Measurements from ENCODE around the gene NEMP1.

NEMP1 gene

DNA sequence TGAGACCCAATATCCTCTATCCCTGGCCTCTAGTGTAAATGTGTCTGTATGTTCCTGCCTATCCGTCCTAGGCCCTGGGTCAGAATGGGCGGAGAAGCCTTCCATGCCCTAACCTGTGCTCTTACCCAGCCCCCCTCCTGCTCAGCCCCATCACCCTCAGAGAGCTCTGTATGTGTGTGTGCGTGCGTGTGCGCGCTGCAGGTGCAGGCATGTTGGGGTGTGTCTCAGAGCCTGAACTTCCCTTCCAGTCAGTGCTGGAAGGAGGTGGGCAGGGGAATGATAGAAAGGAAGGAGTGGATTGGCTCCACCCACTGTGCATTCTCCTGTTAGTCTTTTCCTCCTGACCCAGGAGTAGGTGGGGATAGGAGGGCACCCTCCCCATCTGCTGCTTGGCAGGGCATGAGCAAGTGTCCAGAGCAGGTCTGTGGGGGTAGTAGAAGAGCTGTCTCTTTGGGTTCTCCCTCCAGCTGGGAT is 17.5 kb upstream of the NEMP1 start:
- DNase-seq (ENCODE audit: low read depth, low spot score) = no peak
- peaks cover 8% of the 10 kb centered on the region for H3K4me1 ChIP-seq (ENCODE audit: control insufficient read depth, insufficient read depth, low read length)
- no CpG with 5 or more reads among the region's 6 CpGs for WGBS (ENCODE audit: insufficient coverage, insufficient read length)
- H3K27me3 ChIP-seq (ENCODE audit: control insufficient read depth, insufficient read depth, low read length) = no peaks in the 10 kb centered on the region
- peaks cover 11% of the 10 kb centered on the region; the same call in 1 of the 2 replicates for H3K36me3 ChIP-seq (ENCODE audit: control insufficient read depth, insufficient read depth, low read length)
- H3K4me3 ChIP-seq (ENCODE audit: low read length) = no peak overlapping the region
- no peaks in the 10 kb centered on the region for H3K9me3 ChIP-seq (ENCODE audit: control insufficient read depth, insufficient read depth, low read length)
- H3K27ac ChIP-seq (ENCODE audit: low read length) = no peak overlapping the region

DNA sequence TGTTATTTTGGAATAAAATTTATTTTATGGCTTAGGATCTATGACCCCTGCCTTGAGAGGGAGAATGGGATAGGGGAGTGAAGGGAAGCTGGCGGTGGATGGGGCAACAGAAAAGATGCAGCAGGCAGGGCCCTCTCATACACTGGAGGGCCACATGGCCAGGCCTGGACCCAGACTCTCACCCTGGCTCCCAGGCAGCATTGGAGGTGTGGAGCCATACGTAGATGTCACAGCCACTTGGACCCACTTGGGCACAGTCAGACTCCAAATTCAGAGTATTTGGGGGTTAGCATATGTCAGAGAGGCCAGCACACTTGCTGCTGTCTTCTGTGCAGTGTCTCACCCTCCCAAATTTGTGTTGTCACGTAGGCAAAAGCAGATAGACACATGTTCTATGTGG is 16.8 kb upstream of the NEMP1 start:
- no peak for DNase-seq (ENCODE audit: low read depth, low spot score)
- Histone ChIP-seq H3K4me1 (ENCODE audit: control insufficient read depth, insufficient read depth, low read length) (peaks cover 8% of the 10 kb centered on the region), H3K27me3 (ENCODE audit: control insufficient read depth, insufficient read depth, low read length) (no peaks in the 10 kb centered on the region), H3K4me3 (ENCODE audit: low read length) (no peak overlapping the region), H3K36me3 (ENCODE audit: control insufficient read depth, insufficient read depth, low read length) (peaks cover 11% of the 10 kb centered on the region; the same call in 1 of the 2 replicates), H3K27ac (ENCODE audit: low read length) (no peak overlapping the region), H3K9me3 (ENCODE audit: control insufficient read depth, insufficient read depth, low read length) (no peaks in the 10 kb centered on the region)
- WGBS (ENCODE audit: insufficient coverage, insufficient read length) = no CpG with 5 or more reads among the region's 3 CpGs

DNA sequence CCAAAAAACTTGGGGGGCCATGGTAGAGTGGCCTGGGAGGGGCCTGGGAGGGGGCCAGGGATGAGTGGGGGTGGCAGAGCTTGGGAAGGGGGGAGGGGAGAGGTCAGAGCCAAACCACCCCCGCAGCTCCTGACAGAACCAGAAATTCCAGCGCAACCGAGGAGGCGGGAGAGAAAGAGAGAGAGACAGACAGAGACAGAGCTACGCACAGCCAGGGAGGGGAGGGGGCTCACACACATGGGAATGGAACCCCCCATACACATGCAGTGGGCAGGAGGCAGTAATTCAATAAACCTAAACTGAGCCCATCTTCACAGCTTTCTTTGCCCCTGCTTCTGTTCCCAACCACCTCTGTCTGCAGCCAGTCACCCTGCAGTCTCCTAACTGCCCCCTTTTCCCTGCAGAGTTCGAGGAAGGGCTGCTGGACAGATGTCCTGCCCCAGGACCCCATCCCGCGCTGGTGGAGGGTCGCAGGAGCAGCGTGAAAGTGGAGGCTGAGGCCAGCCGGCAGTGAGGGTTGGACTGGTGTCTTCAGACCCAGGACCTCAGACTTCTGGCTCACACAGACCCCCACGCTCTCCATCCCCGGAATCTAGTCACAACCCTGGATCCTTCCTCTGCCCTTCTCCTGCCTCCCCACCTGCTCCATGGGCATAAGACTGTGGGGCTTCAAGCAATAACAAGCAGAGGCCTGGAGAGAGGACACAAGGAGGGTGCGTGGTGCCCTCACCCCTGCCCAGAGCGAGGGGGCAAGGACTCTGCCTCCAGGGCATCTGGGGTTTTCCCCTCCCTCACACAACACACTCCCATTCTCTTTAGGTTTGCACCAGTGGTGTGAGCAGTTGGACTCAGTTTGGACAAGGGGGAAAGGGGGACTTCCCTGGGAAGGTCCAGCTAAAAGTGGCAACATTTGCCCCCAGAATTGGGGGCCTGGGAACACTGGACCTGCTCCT is 15.9 kb upstream of the NEMP1 start:
- WGBS (ENCODE audit: insufficient coverage, insufficient read length) = no CpG with 5 or more reads among the region's 15 CpGs
- H3K27me3 ChIP-seq (ENCODE audit: control insufficient read depth, insufficient read depth, low read length) = no peaks in the 10 kb centered on the region
- H3K9me3 ChIP-seq (ENCODE audit: control insufficient read depth, insufficient read depth, low read length) = no peaks in the 10 kb centered on the region
- no peak overlapping the region for H3K27ac ChIP-seq (ENCODE audit: low read length)
- H3K36me3 ChIP-seq (ENCODE audit: control insufficient read depth, insufficient read depth, low read length) = peaks cover 11% of the 10 kb centered on the region; the same call in 1 of the 2 replicates
- no peak for DNase-seq (ENCODE audit: low read depth, low spot score)
- peaks cover 8% of the 10 kb centered on the region for H3K4me1 ChIP-seq (ENCODE audit: control insufficient read depth, insufficient read depth, low read length)
- H3K4me3 ChIP-seq (ENCODE audit: low read length) = no peak overlapping the region

DNA sequence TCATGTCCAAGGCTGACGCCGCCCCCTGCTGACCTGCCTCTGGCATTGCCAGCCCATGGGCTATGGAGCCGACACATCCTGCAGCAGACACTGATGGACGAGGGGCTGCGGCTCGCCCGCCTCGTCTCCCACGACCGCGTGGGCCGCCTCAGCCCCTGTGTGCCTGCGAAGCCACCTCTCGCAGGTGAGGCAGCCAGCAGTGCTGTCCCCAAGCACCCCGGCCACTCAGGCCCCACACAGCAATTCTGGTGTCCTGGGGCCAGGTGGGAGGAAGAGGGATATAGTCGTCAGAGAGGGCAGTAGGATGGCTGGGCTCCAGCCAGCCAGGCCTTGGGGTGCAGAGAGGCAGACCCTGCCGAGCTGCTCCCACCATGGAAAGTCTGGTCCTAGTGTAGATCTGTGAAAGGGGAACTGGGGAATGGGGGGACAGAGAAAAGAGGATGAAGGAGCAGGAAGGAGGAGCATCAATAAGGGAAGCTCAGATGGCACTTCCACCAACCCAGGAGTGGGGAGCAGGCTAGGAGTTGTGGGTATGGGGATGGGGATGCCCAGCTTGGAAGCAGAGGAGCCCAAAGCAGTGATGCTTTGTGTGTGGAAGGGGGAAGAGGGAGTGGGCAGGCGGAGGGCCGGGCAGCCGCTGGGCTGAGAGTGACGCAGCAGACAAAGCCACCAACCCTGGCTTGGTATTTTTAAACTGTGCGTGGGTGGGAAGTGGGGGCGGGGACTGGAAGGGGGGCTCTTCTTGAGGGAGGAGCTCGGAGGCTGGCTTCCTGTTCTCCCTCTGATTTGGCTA is 15.0 kb upstream of the NEMP1 start:
- no peaks in the 10 kb centered on the region for H3K27me3 ChIP-seq (ENCODE audit: control insufficient read depth, insufficient read depth, low read length)
- H3K27ac ChIP-seq (ENCODE audit: low read length) = no peak overlapping the region
- peaks cover 8% of the 10 kb centered on the region for H3K4me1 ChIP-seq (ENCODE audit: control insufficient read depth, insufficient read depth, low read length)
- no peak for DNase-seq (ENCODE audit: low read depth, low spot score)
- no peaks in the 10 kb centered on the region for H3K9me3 ChIP-seq (ENCODE audit: control insufficient read depth, insufficient read depth, low read length)
- peaks cover 11% of the 10 kb centered on the region; the same call in 1 of the 2 replicates for H3K36me3 ChIP-seq (ENCODE audit: control insufficient read depth, insufficient read depth, low read length)
- H3K4me3 ChIP-seq (ENCODE audit: low read length) = no peak overlapping the region
- WGBS (ENCODE audit: insufficient coverage, insufficient read length) = no CpG with 5 or more reads among the region's 24 CpGs

DNA sequence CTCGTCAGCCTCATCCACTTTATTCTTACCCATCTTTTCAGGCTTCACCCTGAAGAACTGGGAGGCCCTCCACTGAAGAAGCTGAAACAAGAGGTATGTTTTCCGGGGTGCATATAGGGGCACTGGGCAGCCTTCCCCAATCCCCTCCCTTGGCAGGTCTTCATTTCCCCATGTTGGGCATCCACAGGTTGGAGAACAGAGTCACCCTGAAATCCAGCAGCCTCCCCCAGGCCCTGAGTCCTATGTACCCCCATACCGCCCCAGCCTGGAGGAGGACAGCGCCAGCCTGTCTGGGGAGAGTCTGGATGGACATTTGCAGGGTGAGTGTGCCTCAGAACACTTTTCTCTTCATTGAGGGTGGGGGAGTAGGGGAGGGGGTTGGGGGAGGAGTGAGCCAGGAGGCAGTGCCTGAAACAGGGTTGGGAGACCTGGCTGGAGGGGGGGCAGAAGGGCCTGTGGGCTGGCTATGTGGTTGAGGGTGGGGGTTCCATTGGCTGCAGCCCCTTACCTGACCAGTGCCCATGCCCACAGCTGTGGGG is 14.4 kb upstream of the NEMP1 start:
- H3K27me3 ChIP-seq (ENCODE audit: control insufficient read depth, insufficient read depth, low read length) = no peaks in the 10 kb centered on the region
- H3K9me3 ChIP-seq (ENCODE audit: control insufficient read depth, insufficient read depth, low read length) = no peaks in the 10 kb centered on the region
- H3K27ac ChIP-seq (ENCODE audit: low read length) = no peak overlapping the region
- H3K4me3 ChIP-seq (ENCODE audit: low read length) = no peak overlapping the region
- no peak for DNase-seq (ENCODE audit: low read depth, low spot score)
- H3K36me3 ChIP-seq (ENCODE audit: control insufficient read depth, insufficient read depth, low read length) = peaks cover 11% of the 10 kb centered on the region; the same call in 1 of the 2 replicates
- H3K4me1 ChIP-seq (ENCODE audit: control insufficient read depth, insufficient read depth, low read length) = peaks cover 8% of the 10 kb centered on the region
- no CpG with 5 or more reads among the region's 4 CpGs for WGBS (ENCODE audit: insufficient coverage, insufficient read length)

DNA sequence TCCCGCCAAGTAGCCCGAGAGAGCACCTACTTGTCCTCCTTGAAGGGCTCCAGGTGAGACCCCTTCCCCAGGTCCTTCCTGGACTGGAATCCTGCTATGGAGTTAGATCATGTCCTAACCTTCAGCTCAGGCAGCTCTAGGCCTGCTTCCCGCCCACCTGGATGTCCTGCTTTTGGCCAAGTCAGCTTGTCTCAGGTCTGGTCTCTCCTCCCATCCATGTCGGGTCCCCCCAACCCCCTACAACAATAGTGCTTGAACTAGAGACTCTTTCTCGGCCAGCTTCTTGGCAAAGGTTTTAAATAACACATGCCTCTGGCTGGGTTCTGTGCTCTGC is 13.9 kb upstream of the NEMP1 start:
- Histone ChIP-seq H3K4me1 (ENCODE audit: control insufficient read depth, insufficient read depth, low read length) (peaks cover 8% of the 10 kb centered on the region), H3K27ac (ENCODE audit: low read length) (no peak overlapping the region), H3K36me3 (ENCODE audit: control insufficient read depth, insufficient read depth, low read length) (peaks cover 11% of the 10 kb centered on the region; the same call in 1 of the 2 replicates), H3K9me3 (ENCODE audit: control insufficient read depth, insufficient read depth, low read length) (no peaks in the 10 kb centered on the region), H3K27me3 (ENCODE audit: control insufficient read depth, insufficient read depth, low read length) (no peaks in the 10 kb centered on the region), H3K4me3 (ENCODE audit: low read length) (no peak overlapping the region)
- DNase-seq (ENCODE audit: low read depth, low spot score) = no peak
- no CpG with 5 or more reads among the region's 5 CpGs for WGBS (ENCODE audit: insufficient coverage, insufficient read length)

DNA sequence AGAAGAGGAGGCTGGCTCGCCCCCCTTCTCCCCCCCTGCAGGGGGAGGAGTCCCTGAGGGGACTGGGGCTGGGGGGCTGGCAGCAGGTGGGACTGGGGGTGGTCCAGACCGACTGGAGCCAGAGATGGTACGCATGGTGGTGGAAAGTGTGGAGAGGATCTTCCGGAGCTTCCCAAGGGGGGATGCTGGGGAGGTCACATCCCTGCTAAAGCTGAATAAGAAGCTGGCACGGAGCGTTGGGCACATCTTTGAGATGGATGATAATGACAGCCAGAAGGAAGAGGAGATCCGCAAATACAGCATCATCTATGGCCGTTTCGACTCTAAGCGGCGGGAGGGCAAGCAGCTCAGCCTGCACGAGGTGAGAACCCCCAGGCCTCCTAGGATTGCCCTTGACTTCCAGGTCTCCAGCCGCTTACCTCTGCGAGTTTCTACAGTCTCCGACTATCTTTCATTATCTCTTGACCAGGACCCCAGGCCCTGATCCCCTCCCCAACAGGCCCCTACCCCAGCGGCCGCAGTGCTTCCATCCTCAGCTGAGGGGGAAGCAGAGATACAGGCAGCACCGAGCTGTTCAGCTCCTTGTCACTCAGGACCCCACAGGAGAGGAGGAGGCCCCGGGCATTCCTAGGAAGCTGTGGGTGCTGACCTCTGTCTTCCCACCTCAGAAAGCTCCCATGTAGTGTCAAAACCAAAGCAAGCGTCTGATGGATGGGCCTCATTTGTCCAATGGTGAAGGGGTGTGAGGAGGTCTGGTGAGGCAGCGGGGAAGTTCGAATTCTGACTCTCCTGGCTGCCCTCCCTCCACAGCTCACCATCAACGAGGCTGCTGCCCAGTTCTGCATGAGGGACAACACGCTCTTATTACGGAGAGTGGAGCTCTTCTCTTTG is 13.3 kb upstream of the NEMP1 start:
- WGBS (ENCODE audit: insufficient coverage, insufficient read length) = no CpG with 5 or more reads among the region's 25 CpGs
- Histone ChIP-seq H3K4me1 (ENCODE audit: control insufficient read depth, insufficient read depth, low read length) (peaks cover 8% of the 10 kb centered on the region), H3K4me3 (ENCODE audit: low read length) (no peak overlapping the region), H3K9me3 (ENCODE audit: control insufficient read depth, insufficient read depth, low read length) (no peaks in the 10 kb centered on the region), H3K36me3 (ENCODE audit: control insufficient read depth, insufficient read depth, low read length) (peaks cover 11% of the 10 kb centered on the region; the same call in 1 of the 2 replicates), H3K27ac (ENCODE audit: low read length) (no peak overlapping the region), H3K27me3 (ENCODE audit: control insufficient read depth, insufficient read depth, low read length) (no peaks in the 10 kb centered on the region)
- DNase-seq (ENCODE audit: low read depth, low spot score) = no peak

DNA sequence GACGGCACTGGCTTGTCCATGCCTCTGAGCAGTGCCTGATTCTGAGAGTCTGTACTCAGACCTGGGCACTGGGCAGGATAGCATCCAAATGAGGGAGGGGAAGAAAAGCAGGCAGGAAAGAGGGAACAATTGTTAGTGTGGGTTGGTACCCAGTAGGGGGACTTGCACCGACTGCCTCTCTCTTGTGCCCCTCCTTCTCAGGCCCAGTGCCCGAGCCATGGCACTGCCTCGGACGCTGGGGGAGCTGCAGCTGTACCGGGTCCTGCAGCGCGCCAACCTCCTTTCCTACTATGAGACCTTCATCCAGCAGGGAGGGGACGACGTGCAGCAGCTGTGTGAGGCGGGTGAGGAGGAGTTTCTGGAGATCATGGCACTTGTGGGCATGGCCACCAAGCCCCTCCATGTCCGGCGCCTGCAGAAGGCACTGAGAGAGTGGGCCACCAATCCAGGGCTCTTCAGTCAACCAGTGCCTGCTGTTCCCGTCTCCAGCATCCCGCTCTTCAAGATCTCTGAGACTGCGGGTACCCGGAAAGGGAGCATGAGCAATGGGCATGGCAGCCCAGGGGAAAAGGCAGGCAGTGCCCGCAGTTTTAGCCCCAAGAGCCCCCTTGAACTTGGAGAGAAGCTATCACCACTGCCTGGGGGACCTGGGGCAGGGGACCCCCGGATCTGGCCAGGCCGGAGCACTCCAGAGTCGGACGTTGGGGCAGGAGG is 12.5 kb upstream of the NEMP1 start:
- no peak for DNase-seq (ENCODE audit: low read depth, low spot score)
- Histone ChIP-seq H3K4me1 (ENCODE audit: control insufficient read depth, insufficient read depth, low read length) (peaks cover 8% of the 10 kb centered on the region), H3K27me3 (ENCODE audit: control insufficient read depth, insufficient read depth, low read length) (no peaks in the 10 kb centered on the region), H3K9me3 (ENCODE audit: control insufficient read depth, insufficient read depth, low read length) (no peaks in the 10 kb centered on the region), H3K36me3 (ENCODE audit: control insufficient read depth, insufficient read depth, low read length) (peaks cover 11% of the 10 kb centered on the region; the same call in 1 of the 2 replicates), H3K4me3 (ENCODE audit: low read length) (no peak overlapping the region), H3K27ac (ENCODE audit: low read length) (no peak overlapping the region)
- WGBS (ENCODE audit: insufficient coverage, insufficient read length) = no CpG with 5 or more reads among the region's 22 CpGs

DNA sequence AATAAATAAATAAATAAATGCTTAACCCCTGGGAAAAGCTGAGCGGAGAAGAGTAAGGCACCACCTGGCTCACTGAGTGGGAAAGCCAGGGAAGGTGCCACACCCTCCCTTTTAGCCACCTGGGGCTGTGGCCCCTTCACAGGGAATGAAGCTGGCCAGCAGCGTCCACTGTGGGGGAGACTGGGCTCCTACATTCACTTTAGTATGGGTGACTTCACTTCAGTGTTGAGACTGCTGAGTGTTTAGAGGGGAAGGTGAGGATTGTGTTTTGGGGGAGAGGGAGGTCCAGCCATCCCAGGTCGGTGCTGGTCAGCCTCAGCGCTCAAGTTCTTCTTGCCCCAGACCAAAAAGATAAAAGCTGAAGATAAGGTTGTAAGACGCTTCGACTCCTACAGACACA is 11.9 kb upstream of the NEMP1 start:
- Histone ChIP-seq H3K9me3 (ENCODE audit: control insufficient read depth, insufficient read depth, low read length) (no peaks in the 10 kb centered on the region), H3K36me3 (ENCODE audit: control insufficient read depth, insufficient read depth, low read length) (peaks cover 10% of the 10 kb centered on the region; the same call in 1 of the 2 replicates), H3K27ac (ENCODE audit: low read length) (no peak overlapping the region), H3K4me3 (ENCODE audit: low read length) (no peak overlapping the region), H3K27me3 (ENCODE audit: control insufficient read depth, insufficient read depth, low read length) (no peaks in the 10 kb centered on the region), H3K4me1 (ENCODE audit: control insufficient read depth, insufficient read depth, low read length) (peaks cover 11% of the 10 kb centered on the region)
- no CpG with 5 or more reads among the region's 6 CpGs for WGBS (ENCODE audit: insufficient coverage, insufficient read length)
- DNase-seq (ENCODE audit: low read depth, low spot score) = no peak
